PC-9 (cell line): ENCODE results near the gene DYDC1. TPM values are rescaled to one million over a fixed set of nuclear protein-coding genes. Genes with fewer than 3 reads are reported as not detected.
"Not testable (repeated sequence)": the region's sequence is repeated elsewhere in the genome, so short reads cannot be mapped to it uniquely, and the experiment has no call there.

Experiments
- BruUV-seq: library from RNA; stranded (reverse); fragments of 400-500 nt; replicated peaks from 2 replicates; lab custom pipeline; 2021; lab: Mats Ljungman, UMichigan
- CTCF ChIA-PET: fragments of 300-600 bp; sonication (Branson Sonifier 250); formaldehyde crosslinking; loops from one replicate; lab custom pipeline; 2022; ENCODE audit warnings: antibody characterized with exemption; lab: Charles Lee
- POLR2A ChIA-PET: fragments of 300-600 bp; sonication (Branson Sonifier 250); formaldehyde crosslinking; loops from one replicate; lab custom pipeline; 2022; ENCODE audit warnings: antibody characterized with exemption; ENCODE audit not compliant: unreplicated experiment; lab: Charles Lee
- DNase-seq, 2 experiments: peaks; one replicate each; pipeline versions ENCODE4 v3.0.0 to v3.0.0-alpha.2; 2015 to 2022; ENCODE audit warnings: mixed read lengths in 1 of 2
- H2AFZ ChIP-seq: fragments of 200-600 bp; sonication (generic); 2 replicates; pipeline ENCODE4 v1.8.1; 2017; ENCODE audit warnings: antibody characterized with exemption
- H3F3A ChIP-seq: fragments of 200-600 bp; sonication (generic); 2 replicates; pipeline ENCODE4 v1.8.1; 2017; ENCODE audit warnings: antibody characterized with exemption, mild to moderate bottlenecking, low read depth; ENCODE audit not compliant: insufficient read depth
- H3K27ac ChIP-seq: fragments of 200-600 bp; sonication (generic); 2 replicates; pipeline ENCODE4 v1.6.1; 2016; ENCODE audit warnings: mixed run types
- H3K27me3 ChIP-seq: fragments of 200-600 bp; sonication (generic); 2 replicates; pipeline ENCODE4 v1.6.1; 2016; ENCODE audit warnings: low read depth, mixed run types; ENCODE audit not compliant: insufficient read depth
- H3K36me3 ChIP-seq: fragments of 200-600 bp; sonication (generic); 2 replicates; pipeline ENCODE4 v1.6.1; 2016; ENCODE audit warnings: low read depth, mixed run types
- H3K4me1 ChIP-seq: fragments of 200-600 bp; sonication (generic); replicated peaks from 2 replicates; pipeline ENCODE4 v1.6.1; 2016; ENCODE audit warnings: mixed run types; ENCODE audit not compliant: insufficient read depth
- H3K4me2 ChIP-seq: fragments of 200-600 bp; sonication (generic); 2 replicates; pipeline ENCODE4 v1.6.1; 2017; ENCODE audit warnings: mixed run types
- H3K4me3 ChIP-seq: fragments of 200-600 bp; sonication (generic); 2 replicates; pipeline ENCODE4 v1.6.1; 2016; ENCODE audit warnings: mixed run types
- H3K79me2 ChIP-seq: fragments of 200-600 bp; sonication (generic); 2 replicates; pipeline ENCODE4 v1.6.1; 2017; ENCODE audit warnings: low read depth, mixed run types
- H3K9me2 ChIP-seq: fragments of 200-600 bp; sonication (generic); 2 replicates; pipeline ENCODE4 v1.8.1; 2017; ENCODE audit warnings: mild to moderate bottlenecking; ENCODE audit not compliant: insufficient read depth
- H3K9me3 ChIP-seq: fragments of 200-600 bp; sonication (generic); 2 replicates; pipeline ENCODE4 v1.8.1; 2016; ENCODE audit warnings: low read depth; ENCODE audit not compliant: insufficient read depth
- H4K20me1 ChIP-seq: fragments of 200-600 bp; sonication (generic); 2 replicates; pipeline ENCODE4 v1.8.1; 2017; ENCODE audit not compliant: insufficient read depth
- EZH2 ChIP-seq: fragments of 200-600 bp; sonication (generic); IDR thresholded peaks from 2 replicates; pipeline ENCODE4 v1.8.0; 2017; ENCODE audit warnings: antibody characterized with exemption, low read depth
- intact Hi-C: fragments of 100-400 bp; cut with micrococcal nuclease; formaldehyde crosslinking; loops from one replicate; pipeline ENCODE4 v1.10.0; 2022; ENCODE audit not compliant: unreplicated experiment
- total RNA-seq: library from RNA; stranded (reverse); gene quantifications from 2 replicates; pipeline ENCODE4 v1.2.3, GENCODE V29; 2021
- TF ChIP-seq, protein P1 (sequence below): fragments of 200-600 bp; sonication (generic); conservative IDR thresholded peaks from 2 replicates; pipeline ENCODE4 v1.6.1; 2017; ENCODE audit warnings: mixed run types, antibody characterized with exemption, mild to moderate bottlenecking, moderate library complexity

The DYDC1 gene
- total RNA-seq, 1 experiment from 2014 or later: not detected

DNA sequence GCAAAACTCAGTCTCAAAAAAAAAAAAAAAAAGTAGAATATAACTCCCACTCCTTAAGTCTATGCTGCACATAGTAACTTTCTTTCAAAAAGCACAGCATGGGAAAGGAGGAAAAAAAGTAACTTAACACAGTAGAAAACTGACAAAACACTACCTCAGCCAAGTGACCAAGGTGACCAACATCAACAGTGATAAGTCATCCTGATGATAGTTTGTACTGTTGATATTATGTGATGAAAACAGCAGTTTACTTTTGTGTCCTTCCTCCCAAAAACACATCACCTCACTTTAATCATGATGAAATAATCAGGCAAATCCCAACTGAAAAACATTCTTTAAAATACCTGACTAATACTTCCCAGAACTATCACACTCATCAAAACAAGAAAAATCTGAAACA lies 37.8 kb downstream of the DYDC1 start:
- H3K36me3 ChIP-seq: no peaks in the 10 kb centered on the region
- no peak overlapping the region for H3K4me2 ChIP-seq
- H3K9me2 ChIP-seq: no peaks in the 10 kb centered on the region
- ChIA-PET CTCF (no interaction called here), POLR2A (no interaction called here)
- BruUV-seq: no TSS peak
- no peaks in the 10 kb centered on the region; the same call in 1 of the 2 replicates for H3K9me3 ChIP-seq
- no peaks in the 10 kb centered on the region for H4K20me1 ChIP-seq
- intact Hi-C loops: no loop called here
- H3K27me3 ChIP-seq: peaks cover 7% of the 10 kb centered on the region; the same call in 1 of the 2 replicates
- no peaks in the 10 kb centered on the region for H3K79me2 ChIP-seq
- H2AFZ ChIP-seq: no peak overlapping the region
- DNase-seq: no peak
- no peaks in the 10 kb centered on the region for H3K4me1 ChIP-seq
- no peak overlapping the region for H3K27ac ChIP-seq
- TF ChIP-seq, protein P1, sequence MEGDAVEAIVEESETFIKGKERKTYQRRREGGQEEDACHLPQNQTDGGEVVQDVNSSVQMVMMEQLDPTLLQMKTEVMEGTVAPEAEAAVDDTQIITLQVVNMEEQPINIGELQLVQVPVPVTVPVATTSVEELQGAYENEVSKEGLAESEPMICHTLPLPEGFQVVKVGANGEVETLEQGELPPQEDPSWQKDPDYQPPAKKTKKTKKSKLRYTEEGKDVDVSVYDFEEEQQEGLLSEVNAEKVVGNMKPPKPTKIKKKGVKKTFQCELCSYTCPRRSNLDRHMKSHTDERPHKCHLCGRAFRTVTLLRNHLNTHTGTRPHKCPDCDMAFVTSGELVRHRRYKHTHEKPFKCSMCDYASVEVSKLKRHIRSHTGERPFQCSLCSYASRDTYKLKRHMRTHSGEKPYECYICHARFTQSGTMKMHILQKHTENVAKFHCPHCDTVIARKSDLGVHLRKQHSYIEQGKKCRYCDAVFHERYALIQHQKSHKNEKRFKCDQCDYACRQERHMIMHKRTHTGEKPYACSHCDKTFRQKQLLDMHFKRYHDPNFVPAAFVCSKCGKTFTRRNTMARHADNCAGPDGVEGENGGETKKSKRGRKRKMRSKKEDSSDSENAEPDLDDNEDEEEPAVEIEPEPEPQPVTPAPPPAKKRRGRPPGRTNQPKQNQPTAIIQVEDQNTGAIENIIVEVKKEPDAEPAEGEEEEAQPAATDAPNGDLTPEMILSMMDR: no peak
- no peak for TF ChIP-seq EZH2
- H3K4me3 ChIP-seq: no peak overlapping the region
- no peaks in the 10 kb centered on the region for H3F3A ChIP-seq

DNA sequence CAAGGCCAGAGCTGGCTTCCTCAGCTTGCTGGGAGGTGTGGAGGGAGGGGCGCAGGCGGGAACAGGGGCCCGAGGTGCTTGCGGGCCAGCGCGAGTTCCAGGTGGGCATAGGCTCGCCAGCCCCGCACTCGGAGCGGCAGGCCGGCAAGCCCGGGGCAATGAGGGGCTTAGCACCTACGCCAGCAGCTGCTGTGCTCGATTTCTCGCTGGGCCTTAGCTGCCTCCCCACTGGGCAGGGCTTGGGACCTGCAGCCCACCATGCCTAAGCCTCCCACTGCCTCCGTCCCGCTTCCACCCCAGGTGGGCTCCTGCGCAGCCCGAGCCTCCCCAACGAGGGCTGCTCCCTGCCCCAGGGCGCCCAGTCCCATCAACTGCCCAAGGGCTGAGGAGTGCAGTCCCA lies 41.2 kb downstream of the DYDC1 start:
- Histone ChIP-seq H3K9me3 (no peaks in the 10 kb centered on the region; the same call in 1 of the 2 replicates), H3K27ac (no peak overlapping the region), H3K27me3 (peaks cover 7% of the 10 kb centered on the region; the same call in 1 of the 2 replicates), H3K9me2 (no peaks in the 10 kb centered on the region), H3F3A (no peaks in the 10 kb centered on the region), H3K36me3 (no peaks in the 10 kb centered on the region), H2AFZ (no peak overlapping the region), H3K4me2 (no peak overlapping the region), H3K79me2 (no peaks in the 10 kb centered on the region), H4K20me1 (no peaks in the 10 kb centered on the region), H3K4me3 (no peak overlapping the region), H3K4me1 (no peaks in the 10 kb centered on the region)
- POLR2A ChIA-PET: no interaction called here
- CTCF ChIA-PET: no interaction called here
- no peak for DNase-seq
- BruUV-seq: no TSS peak
- intact Hi-C loops: no loop called here
- no peak for TF ChIP-seq EZH2
- TF ChIP-seq, protein P1: no peak

DNA sequence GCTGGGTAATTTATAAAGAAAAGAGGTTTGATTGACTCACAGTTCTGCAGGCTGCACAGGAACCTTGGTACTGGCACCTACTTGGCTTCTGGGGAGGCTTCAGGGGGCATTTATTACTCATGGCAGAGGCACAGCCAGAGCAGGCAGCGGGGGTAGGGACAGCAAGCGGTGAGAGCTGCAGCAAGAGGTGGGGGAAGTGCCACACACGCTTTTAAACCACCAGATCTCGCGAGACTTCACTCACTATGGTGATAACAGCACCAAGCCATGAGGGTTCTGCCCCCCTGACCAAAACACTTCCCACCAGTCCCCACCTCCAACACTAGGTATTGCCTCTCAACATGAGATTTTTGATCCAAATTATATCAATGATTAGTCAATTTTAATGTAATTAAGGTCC lies 43.0 kb downstream of the DYDC1 start:
- no peak overlapping the region for H3K4me2 ChIP-seq
- POLR2A ChIA-PET: no interaction called here

DNA sequence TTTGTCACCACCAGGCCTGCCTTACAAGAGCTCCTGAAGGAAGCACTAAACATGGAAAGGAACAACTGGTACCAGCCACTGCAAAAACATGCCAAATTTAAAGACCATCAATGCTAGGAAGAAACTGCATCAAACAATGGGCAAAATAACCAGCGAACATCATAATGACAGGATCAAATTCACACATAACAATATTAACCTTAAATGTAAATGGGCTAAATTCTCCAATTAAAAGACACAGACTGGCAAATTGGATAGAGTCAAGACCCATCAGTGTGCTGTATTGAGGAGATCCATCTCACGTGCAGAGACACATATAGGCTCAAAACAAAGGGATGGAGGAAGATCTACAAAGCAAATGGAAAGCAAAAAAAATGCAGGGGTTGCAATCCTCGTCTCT lies 50.6 kb downstream of the DYDC1 start:
- H3K36me3 ChIP-seq, intact Hi-C loops, H3K4me1 ChIP-seq, H3K4me3 ChIP-seq, DNase-seq, CTCF ChIA-PET, H3F3A ChIP-seq, H3K27ac ChIP-seq, H3K79me2 ChIP-seq, H3K9me3 ChIP-seq, H2AFZ ChIP-seq, POLR2A ChIA-PET, H3K4me2 ChIP-seq, BruUV-seq, H4K20me1 ChIP-seq, H3K9me2 ChIP-seq: not testable (repeated sequence)
- H3K27me3 ChIP-seq: peaks cover 15% of the 10 kb centered on the region

More for the DNA sequence above, 43.0 kb downstream of the DYDC1 start:
- CTCF ChIA-PET: no interaction called here
- no peaks in the 10 kb centered on the region for H3K9me2 ChIP-seq
- H3K36me3 ChIP-seq: no peaks in the 10 kb centered on the region
- no peaks in the 10 kb centered on the region for H3F3A ChIP-seq
- H3K27me3 ChIP-seq: 0 out of 2 replicates have a peak, but pooled peaks cover 7% of the 10 kb centered on the region
- H3K27ac ChIP-seq: no peak overlapping the region
- H3K79me2 ChIP-seq: no peaks in the 10 kb centered on the region
- BruUV-seq: no TSS peak
- intact Hi-C loops: no loop called here
- H2AFZ ChIP-seq: no peak overlapping the region
- no peaks in the 10 kb centered on the region for H3K4me1 ChIP-seq
- no peak overlapping the region for H3K4me3 ChIP-seq
- TF ChIP-seq EZH2: no peak
- TF ChIP-seq, protein P1: no peak
- H4K20me1 ChIP-seq: no peaks in the 10 kb centered on the region
- DNase-seq: no peak
- no peaks in the 10 kb centered on the region; the same call in 1 of the 2 replicates for H3K9me3 ChIP-seq
